Skeletal muscle tissue (tissue), 4 donors: Measurements from ENCODE around the gene CARF. TPM values are rescaled to one million over a fixed set of nuclear protein-coding genes. Genes with fewer than 3 reads are reported as not detected.
"Not testable (repeated sequence)": the region's sequence is repeated elsewhere in the genome, so short reads cannot be mapped to it uniquely, and the experiment has no call there.

Experiments used
- H3K27ac ChIP-seq: one replicate; pipeline ENCODE4 v1.7.0; 2013; ENCODE audit warnings: mild to moderate bottlenecking, low read depth, low read length, inconsistent platforms
- H3K27me3 ChIP-seq, 3 donors: one replicate each; pipeline ENCODE4 v1.7.0; 2013; ENCODE audit warnings: low read length in 3 of 3; ENCODE audit not compliant: control insufficient read depth in 3 of 3, insufficient read depth in 3 of 3
- H3K36me3 ChIP-seq, 3 donors: one replicate each; pipeline ENCODE4 v1.7.0; 2013; ENCODE audit warnings: low read length in 3 of 3; ENCODE audit not compliant: control insufficient read depth in 3 of 3, insufficient read depth in 3 of 3
- H3K4me1 ChIP-seq, 3 donors: one replicate each; pipeline ENCODE4 v1.7.0; 2013; ENCODE audit warnings: low read length in 3 of 3, mild to moderate bottlenecking in 3 of 3; ENCODE audit not compliant: control insufficient read depth in 3 of 3, insufficient read depth in 3 of 3
- H3K4me3 ChIP-seq, 3 donors: one replicate each; pipeline ENCODE4 v1.7.0; 2013; ENCODE audit warnings: low read length in 3 of 3
- H3K9ac ChIP-seq, 3 donors: one replicate each; pipeline ENCODE4 v1.7.0; 2013; ENCODE audit warnings: low read length in 3 of 3, mild to moderate bottlenecking in 3 of 3, moderate library complexity in 2 of 3, low read depth in 1 of 3
- H3K9me3 ChIP-seq, 3 donors: one replicate each; pipeline ENCODE4 v1.7.0; 2013; ENCODE audit warnings: low read length in 3 of 3; ENCODE audit not compliant: control insufficient read depth in 3 of 3
- total RNA-seq: library from RNA; depleted of rRNA; stranded (reverse); fragments of >200 nt; gene quantifications from one replicate; pipeline ENCODE4 v1.2.3, GENCODE V29; 2014
- donor health status: Osteomylitis.

CARF gene
- total RNA-seq, 1 donor from 2014 or later, result 14.6 TPM

- no peak overlapping the region for H3K4me3 ChIP-seq
- no peak overlapping the region for H3K27ac ChIP-seq
- peaks cover 0 to 2% (median 0%) of the 10 kb centered on the region in 3 donors for H3K36me3 ChIP-seq
- no peaks in the 10 kb centered on the region for H3K27me3 ChIP-seq
- H3K9ac ChIP-seq, result no peak overlapping the region
- H3K9me3 ChIP-seq, result no peaks in the 10 kb centered on the region
- peaks cover 7 to 15% (median 9%) of the 10 kb centered on the region in 3 donors for H3K4me1 ChIP-seq
Measured at GRCh38 chr2:202908186-202908585, 3.9 kb upstream of the CARF start.

GRCh38 chr2:202909394-202910192 is 2.5 kb upstream of the CARF start:
- H3K9me3 ChIP-seq, result no peaks in the 10 kb centered on the region
- no peak overlapping the region for H3K9ac ChIP-seq
- H3K27me3 ChIP-seq, result no peaks in the 10 kb centered on the region
- no peak overlapping the region for H3K4me3 ChIP-seq
- H3K4me1 ChIP-seq, result peaks cover 7 to 15% (median 9%) of the 10 kb centered on the region in 3 donors
- H3K27ac ChIP-seq, result no peak overlapping the region
- peaks cover 0 to 2% (median 0%) of the 10 kb centered on the region in 3 donors for H3K36me3 ChIP-seq

- H3K27ac ChIP-seq, H3K9me3 ChIP-seq, H3K36me3 ChIP-seq, H3K27me3 ChIP-seq: not testable (repeated sequence)
- peak overlapping the region in 2 of 3 donors; percentile 86 to 89 for H3K9ac ChIP-seq
- H3K4me1 ChIP-seq, result peaks cover 7 to 15% (median 9%) of the 10 kb centered on the region in 3 donors
- H3K4me3 ChIP-seq, result peak overlapping the region; percentile 91 to 100 (median 95)
Measured at GRCh38 chr2:202910250-202910649, 1.8 kb upstream of the CARF start.

DNA sequence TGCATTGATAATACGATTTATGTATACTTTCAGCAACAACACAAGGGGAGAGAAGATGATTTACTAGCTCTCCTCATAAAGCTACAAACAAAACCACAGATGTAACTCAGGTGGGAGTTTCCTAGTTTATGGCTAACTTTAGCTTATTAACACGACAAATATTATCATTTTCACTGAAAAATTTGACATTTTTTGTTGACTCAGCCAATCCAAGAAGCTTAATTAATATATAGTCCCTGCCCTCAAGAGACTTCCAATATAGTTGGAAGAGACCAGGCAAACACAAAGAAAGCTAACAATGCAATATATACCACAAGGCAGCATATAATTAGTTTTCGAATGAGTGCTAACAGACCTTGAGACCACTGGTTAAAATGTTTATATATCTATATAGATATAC is 1.4 kb upstream of the CARF start:
- peaks cover 7 to 15% (median 9%) of the 10 kb centered on the region in 3 donors for H3K4me1 ChIP-seq
- no peaks in the 10 kb centered on the region for H3K27me3 ChIP-seq
- peak overlapping the region; percentile 86 to 96 (median 89) for H3K9ac ChIP-seq
- no peaks in the 10 kb centered on the region for H3K9me3 ChIP-seq
- no peak overlapping the region for H3K27ac ChIP-seq
- H3K36me3 ChIP-seq, result no peaks in the 10 kb centered on the region
- H3K4me3 ChIP-seq, result peak overlapping the region; percentile 91 to 100 (median 95)

DNA sequence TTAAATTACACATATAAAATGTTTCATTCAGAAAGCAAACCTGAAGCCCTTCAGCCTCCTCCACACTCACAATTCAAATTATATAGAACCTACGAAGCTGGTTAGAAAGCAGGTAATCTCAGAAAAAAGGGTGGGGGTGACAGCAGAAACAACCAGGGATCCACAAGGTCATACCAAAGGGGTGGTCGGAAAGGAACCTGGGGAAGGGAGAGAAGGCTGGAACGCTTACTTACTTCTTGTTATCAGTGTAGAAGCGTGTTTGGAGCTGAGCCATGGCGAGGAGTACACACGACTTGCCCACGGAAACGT is 918 bp upstream of the CARF start:
- H3K9ac ChIP-seq, result peak overlapping the region; percentile 86 to 96 (median 89)
- peaks cover 7 to 15% (median 9%) of the 10 kb centered on the region in 3 donors for H3K4me1 ChIP-seq
- no peaks in the 10 kb centered on the region for H3K9me3 ChIP-seq
- H3K27ac ChIP-seq, result peak overlapping the region; percentile 84
- H3K4me3 ChIP-seq, result peak overlapping the region; percentile 91 to 100 (median 95)
- H3K27me3 ChIP-seq, result no peaks in the 10 kb centered on the region
- H3K36me3 ChIP-seq, result no peaks in the 10 kb centered on the region

- not testable (repeated sequence) for H3K27me3 ChIP-seq, H3K9me3 ChIP-seq, H3K36me3 ChIP-seq
- peak overlapping the region; percentile 91 to 100 (median 95) for H3K4me3 ChIP-seq
- peaks cover 7 to 15% (median 9%) of the 10 kb centered on the region in 3 donors for H3K4me1 ChIP-seq
- H3K9ac ChIP-seq, result peak overlapping the region; percentile 86 to 96 (median 89)
- H3K27ac ChIP-seq, result peak overlapping the region; percentile 84
Measured at GRCh38 chr2:202912342-202913201, 497 bp downstream of the CARF start.

- H3K9ac ChIP-seq, result no peak overlapping the region
- no peaks in the 10 kb centered on the region for H3K9me3 ChIP-seq
- H3K4me3 ChIP-seq, result no peak overlapping the region
- no peaks in the 10 kb centered on the region for H3K27me3 ChIP-seq
- no peak overlapping the region for H3K27ac ChIP-seq
- peaks cover 9 to 16% (median 10%) of the 10 kb centered on the region in 3 donors for H3K36me3 ChIP-seq
- no peaks in the 10 kb centered on the region for H3K4me1 ChIP-seq
Measured at GRCh38 chr2:202918860-202919259, 6.8 kb downstream of the CARF start.

GRCh38 chr2:202932425-202933138 is 20.5 kb downstream of the CARF start:
- Histone ChIP-seq H3K36me3 (peaks cover 0 to 15% (median 10%) of the 10 kb centered on the region in 3 donors), H3K27ac (no peak overlapping the region), H3K27me3 (no peaks in the 10 kb centered on the region), H3K9ac (no peak overlapping the region), H3K4me3 (no peak overlapping the region), H3K4me1 (peaks cover 0 to 3% (median 2%) of the 10 kb centered on the region in 3 donors), H3K9me3 (no peaks in the 10 kb centered on the region)

DNA sequence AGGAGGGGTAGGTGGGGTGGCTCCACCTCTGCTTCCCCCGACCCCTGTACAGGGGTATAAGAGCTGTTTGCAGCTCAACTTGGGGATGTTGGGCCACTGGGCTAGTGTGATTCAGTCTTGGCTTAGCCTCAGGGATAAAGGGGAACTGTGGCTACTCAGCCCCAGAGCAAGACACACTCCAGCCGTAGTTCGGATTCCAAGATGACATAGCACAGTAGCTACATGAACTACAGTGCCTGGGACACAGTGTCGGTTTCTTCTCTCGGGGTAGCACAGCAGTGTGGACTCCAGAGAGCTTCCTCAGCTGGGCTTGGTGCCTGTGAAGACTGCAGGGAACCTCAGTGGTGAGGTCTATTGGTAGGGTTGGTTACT is 21.1 kb downstream of the CARF start:
- H3K27me3 ChIP-seq, result no peaks in the 10 kb centered on the region
- no peak overlapping the region for H3K9ac ChIP-seq
- no peaks in the 10 kb centered on the region for H3K9me3 ChIP-seq
- H3K4me1 ChIP-seq, result peaks cover 0 to 3% (median 2%) of the 10 kb centered on the region in 3 donors
- H3K27ac ChIP-seq, result no peak overlapping the region
- H3K36me3 ChIP-seq, result peaks cover 0 to 12% (median 6%) of the 10 kb centered on the region in 3 donors
- H3K4me3 ChIP-seq, result no peak overlapping the region
